Placental pericyte (primary cell): Measurements from ENCODE around the gene HSD3B2. TPM values are rescaled to one million over a fixed set of nuclear protein-coding genes. Genes with fewer than 3 reads are reported as not detected.

Experiments used
- total RNA-seq: library from RNA; depleted of rRNA; stranded (reverse); fragments of >200 nt; gene quantifications from 2 replicates; pipeline ENCODE4 v1.2.3, GENCODE V29; 2012

The HSD3B2 gene
- not detected in 2 replicates for total RNA-seq

DNA sequence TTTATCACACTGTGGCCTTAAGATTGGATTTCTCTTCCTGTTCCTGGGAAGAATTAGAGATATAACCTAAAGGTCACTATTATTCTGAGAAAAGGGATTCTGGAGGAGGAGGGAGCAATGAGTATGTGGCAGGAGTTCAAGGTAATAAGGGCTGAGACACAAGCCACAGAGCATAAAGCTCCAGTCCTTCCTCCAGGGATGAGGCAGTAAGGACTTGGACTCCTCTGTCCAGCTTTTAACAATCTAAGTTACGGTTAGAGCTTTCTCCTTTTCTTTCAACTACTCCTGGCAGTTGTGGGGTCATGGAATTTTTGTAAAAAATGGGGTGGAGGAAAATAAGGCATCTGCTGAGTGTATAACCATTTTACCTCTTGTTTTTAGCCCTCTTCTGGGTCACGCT lies at the start of gene HSD3B2:
HSD3B2 (plus strand) TSS at position 201 of the 400 bp plus-strand sequence. CDS start 270 bp downstream, outside the sequence.

DNA sequence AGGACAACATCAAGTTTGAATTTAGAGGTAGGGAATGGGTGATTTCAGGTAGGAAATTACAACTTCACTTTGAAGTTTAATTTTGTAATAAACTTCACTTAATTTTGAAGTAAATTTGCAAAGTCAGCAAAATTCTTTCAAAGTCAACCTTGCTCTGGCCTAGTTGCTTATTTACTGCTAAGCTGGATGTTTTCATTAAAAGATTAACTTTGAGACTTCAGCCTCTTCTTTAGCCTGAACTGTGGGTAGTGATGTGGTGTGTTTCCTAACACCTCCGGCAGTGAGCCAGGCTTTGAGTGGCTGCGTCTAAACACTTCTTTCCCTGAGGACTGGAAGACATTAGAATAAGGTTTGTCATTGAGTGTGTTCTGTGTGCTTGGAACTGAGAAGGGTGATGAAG lies 46.4 kb upstream of the HSD3B2 start, which contains the start of gene HAO2:
HAO2 (plus strand) TSS at position 232 of the 400 bp plus-strand sequence. CDS start 12,301 bp downstream, outside the sequence.

Other genes starting within 250 kb of the HSD3B2 start
- gene HAO2, start 46.4 kb upstream of the HSD3B2 start, total RNA-seq: not detected in 2 replicates
- not detected in 2 replicates for gene HSD3B1, start 92.1 kb downstream of the HSD3B2 start, total RNA-seq
- gene ZNF697, start 233.1 kb downstream of the HSD3B2 start, total RNA-seq: 25.4 and 32.1 TPM in 2 replicates